Activated T-helper 1 cell treated with anti-CD3 and anti-CD28 coated beads, Interleukin-12 subunit alpha, Interleukin-12 subunit beta, Interleukin-2, Interleukin-4 antibody, amounts not matched to agents 30 ng/mL and 10 ng/mL and 1 ng/mL, durations not matched to agents 14 hours and 24 hours and 36 hours (primary cell): ENCODE results near the gene TNFSF12. TPM values are rescaled to one million over a fixed set of nuclear protein-coding genes. Genes with fewer than 3 reads are reported as not detected.

Source experiments
- DNase-seq: peaks from one replicate; pipeline ENCODE4 v3.0.0; 2021; ENCODE audit warnings: low spot score
- H3K27ac Mint-ChIP-seq: one replicate; pipeline ENCODE4 v1.8.0; 2021; ENCODE audit warnings: mild to moderate bottlenecking, mixed read lengths
- H3K27me3 Mint-ChIP-seq: one replicate; pipeline ENCODE4 v1.8.0; 2022; ENCODE audit warnings: mild to moderate bottlenecking, moderate library complexity, mixed read lengths; ENCODE audit not compliant: insufficient read depth
- H3K36me3 Mint-ChIP-seq: one replicate; pipeline ENCODE4 v1.8.0; 2021; ENCODE audit warnings: low read depth, mixed read lengths
- H3K4me1 Mint-ChIP-seq: one replicate; pipeline ENCODE4 v1.8.0; 2021; ENCODE audit warnings: low read depth, mixed read lengths
- H3K4me3 Mint-ChIP-seq: one replicate; pipeline ENCODE4 v1.8.0; 2021; ENCODE audit warnings: mild to moderate bottlenecking, moderate library complexity, mixed read lengths
- H3K9me3 Mint-ChIP-seq: one replicate; pipeline ENCODE4 v1.8.0; 2021; ENCODE audit warnings: mixed read lengths
- intact Hi-C: fragments of 100-400 bp; cut with micrococcal nuclease; formaldehyde crosslinking; loops from one replicate; pipeline ENCODE4 v1.15.1; 2024
- total RNA-seq: library from RNA; stranded (reverse); gene quantifications from 2 replicates; pipeline ENCODE4 v1.2.3, GENCODE V29; 2022

The TNFSF12 gene
- total RNA-seq, 1 donor from 2014 or later, result 26.5 TPM

- no peaks in the 10 kb centered on the region for H3K9me3 Mint-ChIP-seq
- DNase-seq, result peak; percentile 56
- no peaks in the 10 kb centered on the region for H3K27me3 Mint-ChIP-seq
- intact Hi-C loops, result loop anchor here (2.0 kb wide), 1 partner anchor 68 kb away; the partner anchor contains the start of gene POLR2A
- H3K4me1 Mint-ChIP-seq, result peaks cover 72% of the 10 kb centered on the region
- H3K4me3 Mint-ChIP-seq, result peak overlapping the region; percentile 61
- peak overlapping the region; percentile 90 for H3K27ac Mint-ChIP-seq
- peaks cover 24% of the 10 kb centered on the region for H3K36me3 Mint-ChIP-seq
Observed at GRCh38 chr17:7552621-7553051, 3.8 kb downstream of the TNFSF12 start.

GRCh38 chr17:7553356-7553755 lies 4.5 kb downstream of the TNFSF12 start:
- H3K9me3 Mint-ChIP-seq, result no peaks in the 10 kb centered on the region
- peak overlapping the region; percentile 34 for H3K4me3 Mint-ChIP-seq
- peaks cover 76% of the 10 kb centered on the region for H3K4me1 Mint-ChIP-seq
- H3K27me3 Mint-ChIP-seq, result no peaks in the 10 kb centered on the region
- no peak for DNase-seq
- intact Hi-C loops, result loop anchor here (2.0 kb wide), 1 partner anchor 69 kb away; the partner anchor contains the start of gene POLR2A
- peak overlapping the region; percentile 90 for H3K27ac Mint-ChIP-seq
- H3K36me3 Mint-ChIP-seq, result peaks cover 26% of the 10 kb centered on the region

DNA sequence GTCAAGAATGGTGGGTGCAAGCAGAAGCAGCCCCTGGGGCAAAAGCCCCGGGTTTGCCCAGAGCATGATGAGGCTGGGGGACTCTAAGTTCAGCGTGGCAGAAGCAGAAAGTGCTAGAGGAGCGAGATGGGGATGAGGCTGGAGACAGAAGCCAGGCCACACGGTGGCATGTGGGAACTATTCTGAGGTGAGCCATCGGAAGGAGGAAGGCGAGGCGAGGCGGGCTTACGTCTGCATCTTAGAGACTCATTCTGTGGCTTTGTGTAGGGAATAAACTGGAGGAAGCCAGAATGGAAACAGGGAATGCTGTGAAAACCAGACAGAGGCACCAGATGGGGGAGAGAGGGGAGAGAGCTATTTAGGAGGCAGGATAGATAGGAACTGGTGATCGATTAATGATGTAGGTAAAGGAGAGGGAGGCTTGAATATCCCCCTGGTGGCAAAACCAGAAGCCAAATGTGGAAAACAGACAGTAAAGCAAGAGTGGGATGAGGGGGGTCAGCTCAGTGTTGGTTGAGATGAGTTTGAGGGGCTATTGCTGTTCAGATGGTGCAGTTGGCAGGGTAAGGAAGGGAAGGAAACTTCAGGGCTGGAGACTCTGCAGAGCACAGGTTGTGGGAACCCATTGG lies 6.6 kb downstream of the TNFSF12 start:
- DNase-seq, result no peak
- Mint-ChIP-seq H3K4me3 (no peak overlapping the region), H3K36me3 (peaks cover 26% of the 10 kb centered on the region), H3K27me3 (no peaks in the 10 kb centered on the region), H3K4me1 (peaks cover 80% of the 10 kb centered on the region), H3K27ac (peak overlapping the region; percentile 4), H3K9me3 (no peaks in the 10 kb centered on the region)
- intact Hi-C loops, result no loop called here

GRCh38 chr17:7556627-7557026 lies 7.8 kb downstream of the TNFSF12 start:
- Mint-ChIP-seq H3K27ac (peak overlapping the region; percentile 70), H3K4me3 (no peak overlapping the region), H3K27me3 (no peaks in the 10 kb centered on the region), H3K36me3 (peaks cover 25% of the 10 kb centered on the region), H3K9me3 (no peaks in the 10 kb centered on the region), H3K4me1 (peaks cover 77% of the 10 kb centered on the region)
- intact Hi-C loops, result no loop called here
- DNase-seq, result no peak

- Mint-ChIP-seq H3K36me3 (peaks cover 23% of the 10 kb centered on the region), H3K4me3 (no peak overlapping the region), H3K9me3 (no peaks in the 10 kb centered on the region), H3K4me1 (peaks cover 71% of the 10 kb centered on the region), H3K27ac (no peak overlapping the region), H3K27me3 (no peaks in the 10 kb centered on the region)
- no peak for DNase-seq
- intact Hi-C loops, result no loop called here
Observed at GRCh38 chr17:7557147-7557764, 8.4 kb downstream of the TNFSF12 start.

DNA sequence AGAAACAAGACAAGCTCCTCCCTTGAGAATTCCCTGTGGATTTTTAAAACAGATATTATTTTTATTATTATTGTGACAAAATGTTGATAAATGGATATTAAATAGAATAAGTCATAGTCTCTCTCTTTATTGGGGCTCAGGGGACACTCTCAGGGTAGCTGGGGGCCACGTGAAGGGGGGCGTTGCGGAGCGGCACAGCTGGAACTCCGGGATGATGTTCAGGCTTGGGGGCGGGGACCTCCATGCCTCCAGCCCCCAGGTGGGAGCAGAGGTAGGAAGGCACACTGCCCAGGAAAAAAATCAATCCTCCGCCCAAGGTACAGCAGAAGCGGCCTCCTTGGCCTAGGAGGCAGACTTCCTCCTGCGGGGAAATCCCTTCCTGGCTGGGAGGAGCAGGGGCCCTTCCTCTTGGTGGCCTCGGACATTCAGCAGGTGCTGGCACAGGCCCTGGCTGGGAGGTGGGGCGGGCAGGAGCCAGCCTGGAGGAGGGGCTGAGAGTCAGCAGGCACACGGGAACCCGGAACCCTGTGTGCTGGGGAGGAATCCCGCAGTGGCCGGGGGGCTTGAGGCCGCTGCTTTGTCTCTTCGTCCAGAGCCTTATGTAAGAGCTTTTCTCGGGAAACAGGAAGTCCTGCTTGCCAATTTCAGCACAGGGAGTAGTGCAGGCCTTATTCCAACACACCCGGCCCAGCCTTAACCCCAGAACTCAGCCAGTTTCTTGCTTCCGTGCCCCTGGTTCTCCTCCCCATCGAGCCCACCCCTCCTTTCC lies 9.1 kb downstream of the TNFSF12 start:
- intact Hi-C loops, result no loop called here
- peak overlapping the region; percentile 60 for H3K4me3 Mint-ChIP-seq
- DNase-seq, result no peak
- no peaks in the 10 kb centered on the region for H3K27me3 Mint-ChIP-seq
- H3K4me1 Mint-ChIP-seq, result peaks cover 70% of the 10 kb centered on the region
- H3K9me3 Mint-ChIP-seq, result no peaks in the 10 kb centered on the region
- peaks cover 26% of the 10 kb centered on the region for H3K36me3 Mint-ChIP-seq
- no peak overlapping the region for H3K27ac Mint-ChIP-seq

DNA sequence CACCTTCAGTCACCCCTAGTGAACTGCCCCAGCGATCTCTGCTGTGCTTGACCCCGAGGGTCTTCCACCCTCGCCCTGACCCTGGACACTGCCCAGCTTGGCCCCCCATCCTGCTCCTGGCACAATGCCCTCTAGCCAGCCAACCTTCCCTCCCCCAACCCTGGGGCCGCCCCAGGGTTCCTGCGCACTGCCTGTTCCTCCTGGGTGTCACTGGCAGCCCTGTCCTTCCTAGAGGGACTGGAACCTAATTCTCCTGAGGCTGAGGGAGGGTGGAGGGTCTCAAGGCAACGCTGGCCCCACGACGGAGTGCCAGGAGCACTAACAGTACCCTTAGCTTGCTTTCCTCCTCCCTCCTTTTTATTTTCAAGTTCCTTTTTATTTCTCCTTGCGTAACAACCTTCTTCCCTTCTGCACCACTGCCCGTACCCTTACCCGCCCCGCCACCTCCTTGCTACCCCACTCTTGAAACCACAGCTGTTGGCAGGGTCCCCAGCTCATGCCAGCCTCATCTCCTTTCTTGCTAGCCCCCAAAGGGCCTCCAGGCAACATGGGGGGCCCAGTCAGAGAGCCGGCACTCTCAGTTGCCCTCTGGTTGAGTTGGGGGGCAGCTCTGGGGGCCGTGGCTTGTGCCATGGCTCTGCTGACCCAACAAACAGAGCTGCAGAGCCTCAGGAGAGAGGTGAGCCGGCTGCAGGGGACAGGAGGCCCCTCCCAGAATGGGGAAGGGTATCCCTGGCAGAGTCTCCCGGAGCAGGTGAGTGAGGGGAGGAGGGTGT lies 9.9 kb downstream of the TNFSF12 start, which contains the start of gene TNFSF13:
Gene TNFSF13, plus strand, starts transcription at position 207 of the 776 bp plus-strand sequence. Its CDS starts 290 bp downstream, at position 497.
- peak within 1 kb of the TSS; percentile 66 for H3K27ac Mint-ChIP-seq
- H3K36me3 Mint-ChIP-seq, result peaks cover 22% of the 10 kb centered on the region
- no peaks in the 10 kb centered on the region for H3K9me3 Mint-ChIP-seq
- DNase-seq, result no peak
- peak within 1 kb of the TSS; percentile 60 for H3K4me3 Mint-ChIP-seq
- peaks cover 64% of the 10 kb centered on the region for H3K4me1 Mint-ChIP-seq
- H3K27me3 Mint-ChIP-seq, result no peaks in the 10 kb centered on the region
- intact Hi-C loops, result no loop called here

GRCh38 chr17:7559320-7560171 lies 10.7 kb downstream of the TNFSF12 start:
- Mint-ChIP-seq H3K36me3 (peaks cover 23% of the 10 kb centered on the region), H3K4me3 (peak overlapping the region; percentile 5), H3K27ac (no peak overlapping the region), H3K4me1 (peaks cover 65% of the 10 kb centered on the region), H3K9me3 (no peaks in the 10 kb centered on the region), H3K27me3 (no peaks in the 10 kb centered on the region)
- no peak for DNase-seq
- intact Hi-C loops, result loop anchor here (2.0 kb wide), 1 partner anchor 19 kb away; the partner anchor contains the start of gene CD68

GRCh38 chr17:7560172-7561027 lies 11.5 kb downstream of the TNFSF12 start:
- Mint-ChIP-seq H3K9me3 (no peaks in the 10 kb centered on the region), H3K36me3 (peaks cover 23% of the 10 kb centered on the region), H3K4me1 (peaks cover 60% of the 10 kb centered on the region), H3K27ac (peak overlapping the region; percentile 92), H3K27me3 (no peaks in the 10 kb centered on the region), H3K4me3 (peak overlapping the region; percentile 97)
- DNase-seq, result peak; percentile 47
- intact Hi-C loops, result loop anchor here (1.0 to 2.0 kb wide), 12 partner anchors 11 to 308 kb away; partner anchors contain the start of genes CD68, ELP5, MPDU1 and POLR2A

DNA sequence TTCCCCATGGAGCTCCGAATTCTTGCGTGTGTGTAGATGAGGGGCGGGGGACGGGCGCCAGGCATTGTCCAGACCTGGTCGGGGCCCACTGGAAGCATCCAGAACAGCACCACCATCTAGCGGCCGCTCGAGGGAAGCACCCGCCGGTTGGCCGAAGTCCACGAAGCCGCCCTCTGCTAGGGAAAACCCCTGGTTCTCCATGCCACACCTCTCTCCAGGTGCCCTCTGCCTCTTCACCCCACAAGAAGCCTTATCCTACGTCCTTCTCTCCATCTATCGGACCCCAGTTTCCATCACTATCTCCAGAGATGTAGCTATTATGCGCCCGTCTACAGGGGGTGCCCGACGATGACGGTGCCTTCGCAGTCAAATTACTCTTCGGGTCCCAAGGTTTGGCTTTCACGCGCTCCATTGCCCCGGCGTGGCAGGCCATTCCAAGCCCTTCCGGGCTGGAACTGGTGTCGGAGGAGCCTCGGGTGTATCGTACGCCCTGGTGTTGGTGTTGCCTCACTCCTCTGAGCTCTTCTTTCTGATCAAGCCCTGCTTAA lies 12.2 kb downstream of the TNFSF12 start:
- Mint-ChIP-seq H3K9me3 (no peaks in the 10 kb centered on the region), H3K4me1 (peaks cover 56% of the 10 kb centered on the region), H3K27me3 (no peaks in the 10 kb centered on the region), H3K36me3 (peaks cover 23% of the 10 kb centered on the region), H3K4me3 (peak overlapping the region; percentile 97), H3K27ac (peak overlapping the region; percentile 92)
- intact Hi-C loops, result loop anchor here (1.0 to 2.0 kb wide), 12 partner anchors 11 to 309 kb away; partner anchors contain the start of genes CD68, ELP5, MPDU1 and POLR2A
- peak; percentile 81 for DNase-seq
